ENCODE data around the gene RASGRF2. TPM values are rescaled to one million over a fixed set of nuclear protein-coding genes. Genes with fewer than 3 reads are reported as not detected.

RASGRF2 gene
- total and polyA plus RNA-seq, 2 of the 8 experiments (the other 6 are each of a cell fraction or from before 2014, with no cell fraction given) = 2.6 to 29.5 TPM

DNA sequence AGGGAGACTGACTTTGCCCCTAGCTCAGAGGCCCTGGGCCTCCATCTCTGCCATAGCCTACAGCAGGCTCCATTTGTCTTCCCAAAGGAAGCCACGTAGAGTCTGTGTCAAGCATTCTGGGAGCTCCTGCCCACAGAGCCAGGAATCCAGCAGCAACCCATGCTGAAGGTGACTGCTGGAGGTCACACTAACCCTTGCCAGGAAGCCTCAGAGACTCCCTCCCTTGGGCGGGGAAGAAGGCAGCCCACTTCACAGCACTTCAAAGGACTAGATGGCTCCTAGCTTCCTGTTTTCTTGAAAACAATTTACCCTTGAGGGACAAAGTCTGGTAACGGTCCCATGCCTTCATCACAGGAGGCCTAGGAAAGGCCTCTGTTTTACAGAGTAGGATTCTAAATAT lies 274.6 kb downstream of the RASGRF2 start (continued):
- TF ChIP-seq, protein P1, sequence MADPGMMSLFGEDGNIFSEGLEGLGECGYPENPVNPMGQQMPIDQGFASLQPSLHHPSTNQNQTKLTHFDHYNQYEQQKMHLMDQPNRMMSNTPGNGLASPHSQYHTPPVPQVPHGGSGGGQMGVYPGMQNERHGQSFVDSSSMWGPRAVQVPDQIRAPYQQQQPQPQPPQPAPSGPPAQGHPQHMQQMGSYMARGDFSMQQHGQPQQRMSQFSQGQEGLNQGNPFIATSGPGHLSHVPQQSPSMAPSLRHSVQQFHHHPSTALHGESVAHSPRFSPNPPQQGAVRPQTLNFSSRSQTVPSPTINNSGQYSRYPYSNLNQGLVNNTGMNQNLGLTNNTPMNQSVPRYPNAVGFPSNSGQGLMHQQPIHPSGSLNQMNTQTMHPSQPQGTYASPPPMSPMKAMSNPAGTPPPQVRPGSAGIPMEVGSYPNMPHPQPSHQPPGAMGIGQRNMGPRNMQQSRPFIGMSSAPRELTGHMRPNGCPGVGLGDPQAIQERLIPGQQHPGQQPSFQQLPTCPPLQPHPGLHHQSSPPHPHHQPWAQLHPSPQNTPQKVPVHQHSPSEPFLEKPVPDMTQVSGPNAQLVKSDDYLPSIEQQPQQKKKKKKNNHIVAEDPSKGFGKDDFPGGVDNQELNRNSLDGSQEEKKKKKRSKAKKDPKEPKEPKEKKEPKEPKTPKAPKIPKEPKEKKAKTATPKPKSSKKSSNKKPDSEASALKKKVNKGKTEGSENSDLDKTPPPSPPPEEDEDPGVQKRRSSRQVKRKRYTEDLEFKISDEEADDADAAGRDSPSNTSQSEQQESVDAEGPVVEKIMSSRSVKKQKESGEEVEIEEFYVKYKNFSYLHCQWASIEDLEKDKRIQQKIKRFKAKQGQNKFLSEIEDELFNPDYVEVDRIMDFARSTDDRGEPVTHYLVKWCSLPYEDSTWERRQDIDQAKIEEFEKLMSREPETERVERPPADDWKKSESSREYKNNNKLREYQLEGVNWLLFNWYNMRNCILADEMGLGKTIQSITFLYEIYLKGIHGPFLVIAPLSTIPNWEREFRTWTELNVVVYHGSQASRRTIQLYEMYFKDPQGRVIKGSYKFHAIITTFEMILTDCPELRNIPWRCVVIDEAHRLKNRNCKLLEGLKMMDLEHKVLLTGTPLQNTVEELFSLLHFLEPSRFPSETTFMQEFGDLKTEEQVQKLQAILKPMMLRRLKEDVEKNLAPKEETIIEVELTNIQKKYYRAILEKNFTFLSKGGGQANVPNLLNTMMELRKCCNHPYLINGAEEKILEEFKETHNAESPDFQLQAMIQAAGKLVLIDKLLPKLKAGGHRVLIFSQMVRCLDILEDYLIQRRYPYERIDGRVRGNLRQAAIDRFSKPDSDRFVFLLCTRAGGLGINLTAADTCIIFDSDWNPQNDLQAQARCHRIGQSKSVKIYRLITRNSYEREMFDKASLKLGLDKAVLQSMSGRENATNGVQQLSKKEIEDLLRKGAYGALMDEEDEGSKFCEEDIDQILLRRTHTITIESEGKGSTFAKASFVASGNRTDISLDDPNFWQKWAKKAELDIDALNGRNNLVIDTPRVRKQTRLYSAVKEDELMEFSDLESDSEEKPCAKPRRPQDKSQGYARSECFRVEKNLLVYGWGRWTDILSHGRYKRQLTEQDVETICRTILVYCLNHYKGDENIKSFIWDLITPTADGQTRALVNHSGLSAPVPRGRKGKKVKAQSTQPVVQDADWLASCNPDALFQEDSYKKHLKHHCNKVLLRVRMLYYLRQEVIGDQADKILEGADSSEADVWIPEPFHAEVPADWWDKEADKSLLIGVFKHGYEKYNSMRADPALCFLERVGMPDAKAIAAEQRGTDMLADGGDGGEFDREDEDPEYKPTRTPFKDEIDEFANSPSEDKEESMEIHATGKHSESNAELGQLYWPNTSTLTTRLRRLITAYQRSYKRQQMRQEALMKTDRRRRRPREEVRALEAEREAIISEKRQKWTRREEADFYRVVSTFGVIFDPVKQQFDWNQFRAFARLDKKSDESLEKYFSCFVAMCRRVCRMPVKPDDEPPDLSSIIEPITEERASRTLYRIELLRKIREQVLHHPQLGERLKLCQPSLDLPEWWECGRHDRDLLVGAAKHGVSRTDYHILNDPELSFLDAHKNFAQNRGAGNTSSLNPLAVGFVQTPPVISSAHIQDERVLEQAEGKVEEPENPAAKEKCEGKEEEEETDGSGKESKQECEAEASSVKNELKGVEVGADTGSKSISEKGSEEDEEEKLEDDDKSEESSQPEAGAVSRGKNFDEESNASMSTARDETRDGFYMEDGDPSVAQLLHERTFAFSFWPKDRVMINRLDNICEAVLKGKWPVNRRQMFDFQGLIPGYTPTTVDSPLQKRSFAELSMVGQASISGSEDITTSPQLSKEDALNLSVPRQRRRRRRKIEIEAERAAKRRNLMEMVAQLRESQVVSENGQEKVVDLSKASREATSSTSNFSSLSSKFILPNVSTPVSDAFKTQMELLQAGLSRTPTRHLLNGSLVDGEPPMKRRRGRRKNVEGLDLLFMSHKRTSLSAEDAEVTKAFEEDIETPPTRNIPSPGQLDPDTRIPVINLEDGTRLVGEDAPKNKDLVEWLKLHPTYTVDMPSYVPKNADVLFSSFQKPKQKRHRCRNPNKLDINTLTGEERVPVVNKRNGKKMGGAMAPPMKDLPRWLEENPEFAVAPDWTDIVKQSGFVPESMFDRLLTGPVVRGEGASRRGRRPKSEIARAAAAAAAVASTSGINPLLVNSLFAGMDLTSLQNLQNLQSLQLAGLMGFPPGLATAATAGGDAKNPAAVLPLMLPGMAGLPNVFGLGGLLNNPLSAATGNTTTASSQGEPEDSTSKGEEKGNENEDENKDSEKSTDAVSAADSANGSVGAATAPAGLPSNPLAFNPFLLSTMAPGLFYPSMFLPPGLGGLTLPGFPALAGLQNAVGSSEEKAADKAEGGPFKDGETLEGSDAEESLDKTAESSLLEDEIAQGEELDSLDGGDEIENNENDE (IDR thresholded peaks at IDR 0.05; ENCODE audit: insufficient replicate concordance, low read length) = no peak
- TF ChIP-seq JUN (IDR thresholded peaks at IDR 0.05; ENCODE audit: low read depth, low read length) (no peak), FOSL1 (IDR thresholded peaks at IDR 0.05; ENCODE audit: insufficient read depth, low read depth, low read length) (no peak), TCF12 (IDR thresholded peaks at IDR 0.05; ENCODE audit: low read depth, low read length) (no peak), SP2 (IDR thresholded peaks at IDR 0.05; ENCODE audit: low read length) (no peak), JUND (IDR thresholded peaks at IDR 0.05; ENCODE audit: low read length) (no peak), SIX5 (IDR thresholded peaks at IDR 0.05; ENCODE audit: low read depth, low read length) (no peak), POLR2AphosphoS5 (IDR thresholded peaks at IDR 0.05; ENCODE audit: low read depth, low read length) (no peak)

All from H1 (cell line).